GM18907 (cell line): ENCODE data around the gene STRA6.

Experiments
- ATAC-seq: cut with Tn5 transposase; IDR thresholded peaks from one replicate; pipeline ENCODE4 v1.9.1; 2021; ENCODE audit warnings: mild to moderate bottlenecking, moderate library complexity; ENCODE audit not compliant: unreplicated experiment

STRA6 gene

DNA sequence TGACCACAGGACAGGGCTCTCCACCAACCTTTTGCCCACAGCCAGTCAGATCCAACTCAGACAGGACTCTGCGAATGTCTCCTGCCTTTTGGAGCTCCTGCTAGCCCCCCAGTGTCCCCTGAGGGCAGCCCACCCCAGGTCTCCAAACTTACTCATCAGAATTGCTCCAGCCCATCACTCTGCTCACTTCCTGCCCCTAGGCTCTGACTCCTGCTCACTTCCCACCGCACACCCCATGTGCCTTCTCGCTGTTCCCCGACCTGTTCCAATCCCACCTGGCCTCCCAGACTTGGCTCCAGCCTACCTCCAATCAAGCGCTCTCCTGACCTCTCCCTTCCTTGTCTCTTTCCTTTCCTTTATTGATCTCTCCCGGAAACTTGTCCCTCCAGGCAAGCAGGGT lies 5.9 kb upstream of the STRA6 start:
- ATAC-seq, result no peak

DNA sequence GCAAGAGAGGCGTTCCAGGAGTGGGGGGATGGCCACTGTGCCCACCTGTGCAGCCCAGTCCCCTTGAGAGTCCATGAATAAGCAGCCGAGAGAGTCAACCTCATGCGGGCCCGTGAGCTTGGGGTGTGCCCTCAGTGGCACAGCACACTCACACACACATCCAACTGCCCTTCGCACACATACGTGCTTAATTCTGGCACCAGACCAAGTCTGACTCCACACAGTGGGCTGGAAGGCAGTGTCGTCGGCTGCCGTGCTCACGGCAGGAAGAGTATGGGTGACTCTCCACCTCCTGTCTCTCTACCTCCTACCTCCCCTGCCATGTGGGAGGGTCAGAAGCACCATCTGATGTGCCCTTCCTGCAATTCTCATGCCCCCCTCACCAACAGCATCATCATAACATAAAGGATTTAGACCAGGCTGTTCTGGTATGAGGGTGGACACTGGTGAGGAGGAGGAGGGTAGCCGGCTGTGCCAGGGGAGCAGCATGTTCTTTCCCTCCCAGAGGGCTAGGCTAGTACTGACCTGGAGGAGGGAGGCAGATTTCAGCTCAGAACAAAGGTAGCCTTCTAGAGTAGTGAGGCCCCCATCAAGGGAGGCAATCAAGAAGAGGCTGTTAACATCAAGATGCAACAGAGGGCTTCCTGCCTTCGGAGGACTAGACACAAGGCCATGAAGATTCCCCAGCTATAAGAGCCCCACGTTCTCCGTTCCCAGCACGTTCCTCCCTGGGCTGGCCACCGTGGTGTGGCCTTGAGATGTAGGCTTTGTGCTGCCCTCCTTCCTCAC lies 5.3 kb upstream of the STRA6 start:
- no peak for ATAC-seq

DNA sequence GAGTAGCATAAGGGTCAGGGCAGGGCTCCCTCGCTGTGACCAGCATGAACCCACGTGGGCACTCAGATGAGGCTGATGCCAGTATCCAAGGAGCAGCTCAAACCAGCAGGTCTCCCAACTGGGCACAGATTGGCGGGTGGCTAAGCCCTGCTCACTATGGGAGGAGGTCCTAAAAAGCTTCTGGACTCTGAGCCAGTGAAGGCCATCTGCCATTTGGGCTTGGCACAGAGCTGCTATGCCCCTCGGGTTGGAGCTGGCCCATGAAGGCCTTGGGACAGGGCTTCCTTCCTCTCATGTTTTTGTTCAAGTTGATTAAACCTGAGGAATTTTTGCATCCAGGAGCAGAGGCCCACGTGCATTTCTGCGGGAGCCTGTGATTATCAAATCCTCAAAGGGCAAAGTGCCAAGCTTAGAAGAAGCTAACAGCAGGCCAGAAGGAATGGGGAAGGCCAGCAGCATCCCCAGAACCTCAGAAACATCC lies 4.3 kb upstream of the STRA6 start:
- no peak for ATAC-seq

DNA sequence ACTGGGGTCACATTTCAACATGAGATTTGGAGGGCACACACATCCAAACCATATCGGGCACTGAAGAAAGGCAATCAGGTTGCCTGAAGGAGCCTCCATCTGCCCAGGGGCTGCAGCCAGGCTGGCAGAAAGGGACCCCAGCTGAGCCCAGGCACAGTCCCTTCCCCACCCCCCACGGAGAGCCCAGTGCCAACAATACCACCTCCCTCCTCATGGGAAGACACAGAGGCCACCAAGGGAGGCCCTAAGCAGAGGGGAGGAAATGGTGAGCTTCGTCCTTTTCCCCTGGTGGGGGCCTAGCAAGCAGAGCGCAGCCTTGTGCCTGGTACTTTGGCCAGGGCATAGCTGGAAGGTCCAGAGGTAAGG lies 3.0 kb upstream of the STRA6 start:
- ATAC-seq, result no peak

DNA sequence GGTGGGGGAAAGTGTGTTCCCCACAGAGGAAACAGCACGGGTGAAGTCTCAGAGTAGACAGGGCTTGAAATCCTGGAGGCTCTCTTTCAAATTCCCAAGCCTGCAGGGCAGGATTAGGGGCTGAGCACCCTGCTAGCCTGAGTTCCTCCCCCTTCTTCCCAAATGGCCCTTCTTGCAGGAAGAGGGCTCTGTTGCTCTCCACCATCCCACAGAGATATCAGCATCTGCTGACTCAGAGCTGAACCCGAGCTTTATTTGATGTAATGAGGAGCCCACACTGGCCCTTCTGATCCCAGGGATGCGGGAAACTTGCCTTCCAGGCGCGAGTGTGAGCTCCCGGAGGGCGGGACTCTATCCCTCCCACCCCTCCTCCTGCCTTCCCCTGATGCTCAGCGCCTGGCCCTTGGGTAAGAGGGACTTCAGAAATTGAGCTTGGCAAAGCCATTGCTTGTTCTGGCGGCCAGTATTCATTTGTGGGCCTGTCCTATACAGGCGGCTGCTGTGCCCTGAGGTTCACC lies 1.4 kb upstream of the STRA6 start:
- no peak for ATAC-seq

DNA sequence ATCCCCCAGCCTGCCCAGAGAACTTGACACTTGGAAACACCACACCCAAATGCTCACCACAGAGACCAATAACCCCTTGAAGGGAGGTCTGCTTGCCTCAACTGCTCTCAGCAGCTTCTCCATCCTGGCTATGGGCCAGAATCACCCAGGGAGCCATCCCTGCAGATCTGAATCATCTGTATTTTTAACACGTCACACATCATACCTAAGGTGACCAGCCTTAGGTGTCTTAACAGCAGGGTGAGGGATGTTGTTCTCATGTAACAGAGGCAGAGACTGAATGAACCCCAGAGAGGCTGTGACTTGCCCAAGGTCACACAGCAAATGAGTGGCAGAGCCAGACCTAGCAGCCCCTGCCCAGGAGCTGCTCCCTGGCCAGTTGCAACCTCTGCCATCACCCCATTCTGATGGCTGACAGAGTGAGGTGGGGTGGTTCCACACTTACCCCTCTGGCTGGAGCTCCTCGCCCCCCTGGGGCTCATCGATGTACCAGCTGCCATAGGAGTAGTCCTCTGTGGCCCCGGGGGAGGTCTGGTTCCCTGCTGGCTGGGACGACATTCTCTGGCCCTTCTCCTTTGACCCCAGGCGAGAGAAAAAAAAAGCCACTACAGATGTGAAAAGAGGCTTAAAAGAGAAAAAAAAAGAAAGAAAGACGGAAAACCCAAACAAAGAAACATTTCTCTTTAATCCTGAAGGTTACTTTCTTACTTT lies 722 bp downstream of the STRA6 start:
- ATAC-seq, result no peak

DNA sequence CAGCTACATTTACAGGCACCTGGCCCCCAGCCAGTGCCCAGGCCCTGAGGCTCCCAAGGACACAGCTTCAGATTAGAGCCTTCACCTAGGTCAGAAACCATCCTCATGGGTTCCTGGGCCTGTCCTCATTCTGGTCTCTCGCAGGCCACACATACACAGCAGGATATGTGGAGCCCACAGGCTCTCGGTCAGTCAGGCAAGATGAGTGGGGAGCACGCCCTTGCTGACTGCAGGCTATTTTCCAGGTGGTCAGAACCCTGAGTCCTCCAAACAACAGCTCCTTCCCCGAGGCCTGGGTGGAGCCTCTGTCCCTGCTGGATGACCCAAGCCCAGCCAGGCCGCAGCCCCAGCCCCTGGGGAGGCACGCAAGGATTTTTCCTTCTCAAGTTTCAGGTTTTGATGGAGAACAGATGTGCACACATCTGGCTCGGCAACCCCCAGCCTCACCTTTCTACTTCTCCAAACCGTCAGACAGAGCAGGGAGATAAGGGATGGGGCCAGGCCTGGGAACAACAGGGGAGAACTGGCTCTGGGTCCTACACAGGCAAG lies 1.6 kb downstream of the STRA6 start:
- no peak for ATAC-seq

DNA sequence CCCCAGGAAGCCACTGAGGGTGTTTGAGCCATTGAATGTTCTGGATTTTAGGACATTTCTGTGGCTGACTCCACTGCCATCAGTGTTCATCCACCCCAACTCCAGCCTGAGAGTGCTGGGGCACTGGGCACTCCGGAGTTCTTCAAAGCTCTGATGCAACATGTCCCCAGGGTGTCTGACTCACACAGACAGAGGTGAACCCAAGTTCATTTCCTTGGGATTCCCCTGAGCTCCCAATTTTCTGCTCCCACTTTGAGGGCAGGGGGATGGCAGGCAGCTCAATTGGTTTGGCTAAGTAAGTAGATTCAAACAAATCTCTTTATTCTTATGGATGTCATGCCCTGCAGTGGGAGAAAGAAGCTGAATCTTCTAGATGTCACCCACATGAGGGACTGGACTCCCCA lies 2.2 kb downstream of the STRA6 start:
- no peak for ATAC-seq

DNA sequence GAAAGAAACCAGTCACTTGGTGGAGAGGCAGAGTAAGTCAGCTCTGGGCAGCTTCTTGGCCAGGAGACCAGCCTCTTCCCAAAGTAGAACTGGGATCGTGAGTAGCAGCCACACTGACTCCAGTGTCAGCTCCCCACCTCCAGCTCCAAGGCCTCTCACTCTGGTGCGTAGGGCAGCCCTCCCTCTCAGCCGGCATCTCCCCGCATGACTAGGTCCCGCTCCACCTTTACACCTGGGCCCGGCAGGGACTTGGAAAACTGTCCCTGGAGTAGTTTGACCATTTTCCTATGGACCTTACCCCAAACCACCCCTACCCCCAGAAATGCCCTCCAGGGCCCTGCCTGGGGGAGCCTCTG lies 3.3 kb downstream of the STRA6 start:
- ATAC-seq, result no peak

DNA sequence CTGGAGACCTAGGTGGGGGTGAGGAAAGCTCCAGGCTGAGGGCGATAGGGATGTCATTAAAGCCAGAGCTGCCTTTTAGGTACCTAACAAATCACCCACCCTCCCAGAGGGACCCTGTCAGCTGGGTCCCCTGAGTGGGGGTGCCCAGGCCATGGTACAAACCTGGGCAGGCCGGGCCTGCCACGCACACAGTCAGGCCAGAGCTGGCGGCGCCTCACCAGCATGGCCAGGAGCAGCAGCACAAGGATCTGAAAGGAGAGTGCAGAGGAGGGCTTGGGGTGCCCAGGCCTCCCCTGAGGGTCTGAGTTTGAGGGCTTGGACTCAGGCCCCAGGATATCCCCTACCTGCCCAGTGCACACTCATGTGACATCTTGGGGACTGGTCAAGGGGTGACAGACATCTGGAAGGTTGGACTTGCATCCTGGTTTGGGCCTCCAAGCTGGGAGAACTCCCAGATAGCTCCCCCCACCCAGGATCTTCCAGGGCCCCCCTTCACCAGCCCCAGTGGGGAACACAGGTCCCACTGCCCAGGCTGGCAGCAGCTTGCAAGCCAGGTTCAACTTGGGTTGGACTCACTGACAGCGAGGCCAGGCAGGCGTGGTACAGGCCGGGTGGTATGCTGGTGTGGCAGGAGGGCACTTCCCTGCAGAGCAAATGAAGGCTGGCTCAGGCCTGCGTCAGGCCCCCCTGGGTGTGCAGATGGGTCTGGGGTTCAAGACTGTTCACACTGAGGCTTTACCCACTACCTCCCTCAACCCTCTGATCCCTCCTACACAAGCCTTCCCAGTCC lies 5.2 kb downstream of the STRA6 start:
- no peak for ATAC-seq

DNA sequence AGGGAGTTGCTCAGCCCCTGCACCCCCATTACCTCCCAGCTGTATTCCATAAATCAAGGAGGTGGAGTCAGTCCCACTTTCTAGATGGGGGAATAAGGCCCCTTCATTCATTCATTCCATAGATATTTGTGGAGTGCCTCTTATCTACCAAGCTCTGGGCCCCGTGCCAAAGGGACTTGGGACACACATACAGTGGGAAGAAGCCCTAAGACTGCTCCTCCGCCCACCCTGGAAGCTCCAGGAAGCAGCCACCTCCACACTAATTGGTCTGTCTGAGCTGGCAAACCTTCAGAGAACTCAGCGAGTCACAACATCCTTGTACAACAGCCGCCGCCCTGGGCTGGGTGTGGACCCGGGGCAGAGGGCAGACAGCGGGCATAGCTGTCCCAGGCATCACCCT lies 6.4 kb downstream of the STRA6 start:
- ATAC-seq, result no peak

DNA sequence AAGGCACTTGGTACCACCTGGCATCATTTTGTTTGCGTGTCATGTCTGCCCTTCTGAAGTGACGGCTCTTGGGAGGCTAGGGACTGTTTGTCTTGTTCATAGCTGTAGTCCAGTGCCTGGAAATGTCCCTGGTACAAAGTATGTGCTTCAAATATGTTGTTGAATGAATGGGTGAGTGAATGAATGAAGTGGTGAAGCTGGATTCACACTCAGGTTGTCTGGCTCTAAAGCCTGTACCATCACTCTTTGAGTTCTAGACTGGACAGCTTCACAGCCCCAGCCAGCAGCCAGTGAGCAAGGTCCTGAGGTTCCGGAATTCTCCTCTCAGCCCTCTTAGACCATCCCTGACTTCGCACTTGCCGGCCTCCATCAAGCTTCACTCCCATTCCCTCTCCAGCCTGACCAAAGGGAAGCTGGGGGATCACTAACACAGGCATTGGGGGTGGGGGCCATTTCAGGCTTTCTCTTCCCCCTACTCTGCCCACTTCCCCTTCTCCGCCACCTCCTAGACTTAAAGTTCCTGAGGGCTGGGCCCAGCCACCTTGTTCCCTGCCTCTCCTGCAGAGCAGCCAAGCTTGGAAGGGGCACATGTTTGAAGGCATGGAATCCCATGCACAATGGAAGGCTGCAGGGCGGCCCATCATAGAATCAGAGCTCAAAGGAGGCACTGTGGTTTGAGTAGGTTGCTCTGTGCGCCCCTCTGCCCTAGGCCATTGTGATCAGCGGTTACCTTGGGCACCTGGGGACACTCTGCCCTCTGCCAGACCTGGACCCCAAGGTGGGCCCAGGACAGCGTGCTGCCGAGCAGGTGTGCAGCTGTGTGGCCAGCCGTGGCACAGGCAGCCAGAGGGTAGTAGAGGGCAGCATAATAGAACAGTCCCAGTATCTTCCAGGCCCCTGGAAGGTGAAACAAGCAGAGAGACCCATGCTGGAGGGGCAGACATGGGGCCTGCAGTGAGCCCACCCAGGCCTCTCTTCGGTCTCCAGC lies 7.7 kb downstream of the STRA6 start:
- ATAC-seq, result no peak

DNA sequence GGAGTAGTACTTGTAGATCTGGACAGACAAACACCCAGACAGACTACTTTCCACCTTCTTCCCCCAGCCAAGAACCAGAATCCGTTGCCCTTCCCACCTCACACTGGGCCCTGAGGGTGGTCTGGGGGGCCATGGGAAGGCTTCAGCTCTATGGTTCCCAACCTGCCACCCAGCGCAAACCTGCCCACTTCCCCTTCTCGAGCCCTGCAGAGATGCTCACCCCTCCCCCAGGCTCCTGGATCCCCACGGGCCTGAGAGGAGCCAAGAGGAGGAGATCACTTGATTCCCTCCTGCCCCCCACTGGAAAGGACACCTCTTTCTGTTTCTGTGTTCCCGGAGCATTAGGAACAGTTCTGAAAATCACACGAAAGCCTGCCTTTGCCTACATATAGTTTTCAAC lies 8.7 kb downstream of the STRA6 start:
- ATAC-seq, result no peak

DNA sequence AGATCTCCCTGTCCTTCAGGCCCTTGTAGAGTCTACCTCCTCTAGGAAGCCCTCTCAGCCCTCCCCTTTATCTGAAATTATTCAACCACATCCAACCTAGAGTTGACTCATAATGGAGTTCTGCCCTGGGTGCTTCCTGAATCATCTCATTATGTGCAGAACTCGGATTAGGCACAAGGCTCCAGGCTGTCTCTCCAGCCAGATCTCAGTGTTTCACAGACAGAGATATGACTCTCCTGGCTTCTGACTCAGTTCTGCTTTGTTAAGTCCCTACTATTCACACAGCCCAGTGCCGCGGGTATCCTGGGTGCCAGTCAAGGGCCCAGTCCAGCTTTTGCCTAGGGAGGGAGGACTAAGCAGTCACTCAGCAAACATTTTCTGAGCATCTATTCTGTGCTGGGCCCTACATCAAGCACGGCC lies 9.3 kb downstream of the STRA6 start:
- ATAC-seq, result no peak

DNA sequence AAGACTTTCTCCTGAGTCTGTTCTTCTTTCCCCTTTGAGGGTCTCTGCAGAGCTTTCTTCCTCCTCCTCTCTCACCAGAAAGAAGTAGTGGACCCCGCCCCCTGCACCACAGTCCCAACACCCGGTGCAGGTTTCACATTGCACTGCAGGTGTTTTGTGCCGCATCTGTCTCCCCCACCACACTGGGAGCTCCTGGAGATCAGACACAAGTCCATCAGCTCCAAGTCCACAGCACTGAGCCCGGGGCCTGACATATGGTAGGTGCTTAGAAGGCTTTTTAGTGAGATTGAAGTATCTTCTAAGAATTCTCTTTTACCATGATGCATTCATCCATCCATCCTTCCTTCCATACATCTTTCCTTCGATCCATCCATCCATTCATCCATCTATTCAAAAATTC lies 9.8 kb downstream of the STRA6 start:
- ATAC-seq, result no peak

DNA sequence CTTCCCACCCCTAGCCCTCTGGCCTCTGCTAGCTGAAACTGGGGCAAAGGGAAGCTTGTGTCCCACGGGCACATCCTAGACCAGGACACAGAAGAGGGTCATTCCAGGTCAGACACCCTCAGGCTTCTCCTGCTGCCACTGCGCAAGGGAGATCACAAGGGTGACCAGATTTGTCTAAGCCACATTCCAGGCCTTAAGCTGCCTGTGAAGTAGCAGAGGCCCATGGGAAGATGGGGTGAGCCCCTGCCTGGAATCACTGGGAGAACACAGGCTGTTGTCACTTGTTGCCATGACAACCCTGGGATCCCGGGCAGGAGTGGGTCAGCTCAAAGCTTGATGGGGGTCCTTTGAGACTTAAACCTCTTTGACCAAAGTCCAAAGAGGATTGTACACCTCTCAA lies 10.8 kb downstream of the STRA6 start:
- no peak for ATAC-seq

DNA sequence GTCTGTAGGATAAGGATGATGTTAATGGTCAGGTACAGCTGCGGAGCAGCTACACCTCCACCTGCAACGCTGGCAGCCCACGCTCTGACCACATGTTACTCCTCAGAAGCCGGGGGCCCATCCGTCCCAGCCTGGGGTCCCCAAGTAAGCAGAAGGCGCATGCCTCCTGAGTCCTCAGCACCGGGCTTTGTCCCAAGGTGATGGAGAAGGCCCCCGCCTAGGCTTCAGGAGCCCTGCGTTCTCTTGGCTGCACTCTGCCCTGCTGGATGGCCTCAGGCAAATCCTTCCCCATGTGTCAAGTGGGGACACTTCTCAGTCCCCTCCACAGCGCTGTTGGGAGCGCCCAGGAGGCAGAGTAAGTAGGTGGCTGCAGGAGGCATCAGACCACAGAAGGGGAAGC lies 14.4 kb downstream of the STRA6 start:
- no peak for ATAC-seq

DNA sequence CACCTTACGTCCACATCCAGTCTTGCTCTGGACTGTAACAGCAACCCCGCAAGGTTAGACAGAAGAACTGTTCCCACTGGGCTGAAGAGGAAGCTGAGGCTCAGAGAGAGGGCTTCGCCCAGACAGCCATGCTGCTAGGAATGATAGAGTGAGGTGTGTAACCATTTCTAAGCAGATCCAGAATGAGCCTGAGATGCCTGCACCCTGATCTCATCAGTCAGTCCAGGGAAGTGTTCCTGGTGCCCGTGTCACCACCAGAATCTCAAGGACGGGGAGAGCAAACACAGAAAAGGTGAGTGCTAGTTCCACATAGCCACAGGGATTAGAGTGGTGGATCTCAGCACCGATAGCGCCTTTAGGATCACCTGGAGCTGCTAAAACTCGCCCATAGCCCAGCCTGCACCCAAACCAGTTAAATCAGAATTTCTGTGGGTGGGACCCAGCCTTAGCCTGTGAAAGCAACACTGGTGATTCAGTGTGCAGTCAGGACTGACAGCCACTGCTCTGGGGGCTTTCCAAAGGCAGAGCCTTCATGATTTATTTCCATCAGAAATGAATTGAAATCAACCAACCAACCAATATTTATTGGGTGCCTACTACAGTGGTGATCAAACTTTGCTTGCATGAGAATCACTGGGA lies 16.8 kb downstream of the STRA6 start:
- ATAC-seq, result no peak

DNA sequence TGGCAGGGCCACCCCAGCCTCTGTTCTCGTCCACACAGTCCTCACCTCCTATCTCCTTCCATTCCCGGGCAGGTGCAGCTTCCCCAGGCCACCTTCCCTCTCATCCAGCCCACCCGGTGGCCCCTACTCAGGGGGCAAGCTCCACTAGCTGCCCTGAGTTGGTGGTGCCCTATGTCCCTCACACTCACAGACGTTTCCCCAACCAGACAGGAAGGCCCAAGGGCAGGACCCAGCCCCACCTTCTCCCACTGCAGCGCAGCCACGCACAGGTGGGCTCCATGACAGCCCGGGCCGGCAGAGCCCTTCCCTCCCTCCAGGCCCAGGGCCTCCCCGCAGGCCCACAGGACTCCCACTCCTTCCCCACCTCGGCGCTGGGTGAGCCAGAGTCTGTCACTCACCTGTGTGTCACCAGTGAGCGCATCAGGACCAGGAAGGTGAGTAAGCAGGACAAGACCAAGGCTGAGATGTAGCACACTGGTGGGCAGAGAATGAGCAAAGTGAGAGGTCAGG lies 17.9 kb downstream of the STRA6 start:
- ATAC-seq, result no peak
